ENCODE results near the gene RNF182.
"Not testable (repeated sequence)": the region's sequence is repeated elsewhere in the genome, so short reads cannot be mapped to it uniquely, and the experiment has no call there.

The RNF182 gene

GRCh38 chr6:13926378-13926777 is 1.6 kb downstream of the RNF182 start:
- FAIRE-seq, result peak; percentile 43
- no peak for TF ChIP-seq POLR2A (IDR thresholded peaks at IDR 0.05; ENCODE audit: low read depth, low read length)
- DNase-seq (ENCODE audit: insufficient read length, low spot score), result no peak

- no peak for TF ChIP-seq POLR2A (IDR thresholded peaks at IDR 0.05; ENCODE audit: low read depth, low read length)
- FAIRE-seq (peak; percentile 15), DNase-seq (ENCODE audit: insufficient read length, low spot score) (no peak)
Observed at GRCh38 chr6:13927203-13927602, 2.5 kb downstream of the RNF182 start.

GRCh38 chr6:13929196-13929595 is 4.4 kb downstream of the RNF182 start:
- DNase-seq (ENCODE audit: insufficient read length, low spot score) (no peak), FAIRE-seq (no peak)
- TF ChIP-seq POLR2A (IDR thresholded peaks at IDR 0.05; ENCODE audit: low read depth, low read length), result no peak

- no peak for TF ChIP-seq POLR2A (IDR thresholded peaks at IDR 0.05; ENCODE audit: low read depth, low read length)
- peak; percentile 43 for FAIRE-seq
- DNase-seq (ENCODE audit: insufficient read length, low spot score), result no peak
Observed at GRCh38 chr6:13931797-13932402, 7.1 kb downstream of the RNF182 start.

DNA sequence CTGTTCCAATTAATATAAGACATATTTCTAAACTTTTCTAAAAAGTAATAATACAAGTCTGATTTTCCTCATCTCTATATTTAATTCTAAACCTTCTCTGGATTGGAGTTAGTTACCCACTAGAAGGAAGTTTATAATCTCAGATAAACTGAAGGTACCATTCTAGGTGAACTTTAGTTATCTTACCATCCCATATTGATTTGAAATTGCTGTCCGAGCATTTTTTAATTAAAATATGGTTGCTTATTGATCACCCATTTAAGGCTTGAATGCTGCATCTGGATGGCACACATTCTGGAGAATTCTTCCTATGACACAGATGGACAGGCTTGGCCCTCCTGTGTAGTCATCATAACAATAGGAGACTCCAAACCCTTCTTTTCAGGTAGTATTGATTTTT is 8.0 kb downstream of the RNF182 start:
- no peak for FAIRE-seq
- no peak for TF ChIP-seq POLR2A (IDR thresholded peaks at IDR 0.05; ENCODE audit: low read depth, low read length)
- no peak for DNase-seq (ENCODE audit: insufficient read length, low spot score)

DNA sequence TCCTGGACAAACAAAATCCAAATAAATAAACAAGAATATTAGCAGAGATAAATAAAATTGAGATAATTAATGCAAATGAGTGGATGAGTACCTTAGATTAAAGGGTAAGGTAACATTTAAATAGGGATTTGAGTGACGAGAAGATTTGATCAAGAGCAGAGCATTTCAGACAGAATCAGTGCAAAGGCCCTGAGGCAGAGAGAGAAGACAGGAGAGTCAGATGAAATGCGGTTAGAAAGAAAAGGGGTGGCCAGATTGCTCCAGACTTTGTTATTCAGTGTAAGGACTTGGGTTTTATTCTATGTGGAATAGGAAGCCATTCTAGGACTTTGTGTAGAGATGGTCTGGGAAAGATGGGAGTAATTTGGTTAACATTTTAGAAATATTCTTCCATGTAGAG is 10.0 kb downstream of the RNF182 start:
- TF ChIP-seq POLR2A (IDR thresholded peaks at IDR 0.05; ENCODE audit: low read depth, low read length), result no peak
- no peak for FAIRE-seq
- no peak for DNase-seq (ENCODE audit: insufficient read length, low spot score)

- no peak for TF ChIP-seq POLR2A (IDR thresholded peaks at IDR 0.05; ENCODE audit: low read depth, low read length)
- FAIRE-seq (peak; percentile 77), DNase-seq (ENCODE audit: insufficient read length, low spot score) (no peak)
Observed at GRCh38 chr6:13935190-13935880, 10.6 kb downstream of the RNF182 start.

DNA sequence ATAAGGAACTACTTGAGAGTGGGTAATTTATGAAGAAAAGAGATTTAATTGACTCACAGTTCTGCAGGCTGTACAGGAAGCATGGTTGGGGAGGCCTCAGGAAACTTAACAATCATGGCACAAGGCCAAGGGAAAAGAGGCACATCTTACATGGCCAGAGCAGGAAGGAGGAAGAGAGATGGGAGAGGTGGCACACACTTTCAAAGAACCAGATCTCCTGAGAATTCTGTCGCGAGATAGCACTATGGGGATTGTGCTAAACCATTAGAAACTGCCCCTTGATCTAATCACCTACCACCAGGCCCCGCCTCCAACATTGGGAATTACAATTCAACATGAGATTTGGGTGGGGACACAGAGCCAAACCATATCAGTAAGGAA is 11.1 kb downstream of the RNF182 start:
- not testable (repeated sequence) for DNase-seq (ENCODE audit: insufficient read length, low spot score)
- FAIRE-seq, result peak; percentile 73

DNA sequence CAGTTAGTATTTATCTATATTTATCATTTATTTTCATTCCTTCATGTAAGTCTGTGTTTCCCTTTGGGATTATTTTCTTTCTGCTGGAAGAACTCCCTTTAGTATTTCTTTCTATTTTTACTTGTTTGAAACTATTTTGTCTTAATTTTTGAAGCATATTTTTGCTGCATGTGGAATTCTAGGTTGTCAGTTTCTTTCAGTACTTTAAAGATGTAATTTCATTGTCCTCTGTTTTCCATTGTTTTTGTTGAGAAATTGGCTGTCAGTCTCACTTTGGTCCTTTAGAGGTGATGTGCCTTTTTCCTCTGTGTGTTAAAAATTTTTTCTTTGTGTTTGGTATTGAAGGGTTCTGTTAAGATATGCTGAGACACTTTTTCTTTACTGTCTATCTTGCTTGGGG is 17.1 kb downstream of the RNF182 start:
- TF ChIP-seq POLR2A (IDR thresholded peaks at IDR 0.05; ENCODE audit: low read depth, low read length), result no peak
- FAIRE-seq (no peak), DNase-seq (ENCODE audit: insufficient read length, low spot score) (no peak)

DNA sequence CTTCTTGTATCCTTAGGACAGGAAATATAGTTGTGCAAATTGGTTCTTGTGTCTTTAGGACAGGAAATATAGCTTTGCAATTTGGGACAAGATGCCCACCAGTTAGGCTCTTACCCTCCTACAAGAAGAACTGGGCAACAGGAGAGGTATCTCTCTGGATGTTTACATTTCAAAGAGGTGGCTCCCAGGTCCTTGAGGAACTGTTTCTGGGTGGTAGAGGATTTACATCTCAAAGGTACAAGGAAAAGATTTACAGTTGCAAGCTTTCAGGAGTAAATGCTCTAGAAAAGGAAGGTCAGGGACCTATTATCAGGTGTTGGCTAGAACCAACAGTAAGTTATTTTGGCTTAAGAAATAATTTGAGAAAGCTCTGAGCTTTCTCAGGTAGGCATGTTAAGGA is 19.2 kb downstream of the RNF182 start:
- DNase-seq (ENCODE audit: insufficient read length, low spot score) (no peak), FAIRE-seq (no peak)
- TF ChIP-seq POLR2A (IDR thresholded peaks at IDR 0.05; ENCODE audit: low read depth, low read length), result no peak

DNA sequence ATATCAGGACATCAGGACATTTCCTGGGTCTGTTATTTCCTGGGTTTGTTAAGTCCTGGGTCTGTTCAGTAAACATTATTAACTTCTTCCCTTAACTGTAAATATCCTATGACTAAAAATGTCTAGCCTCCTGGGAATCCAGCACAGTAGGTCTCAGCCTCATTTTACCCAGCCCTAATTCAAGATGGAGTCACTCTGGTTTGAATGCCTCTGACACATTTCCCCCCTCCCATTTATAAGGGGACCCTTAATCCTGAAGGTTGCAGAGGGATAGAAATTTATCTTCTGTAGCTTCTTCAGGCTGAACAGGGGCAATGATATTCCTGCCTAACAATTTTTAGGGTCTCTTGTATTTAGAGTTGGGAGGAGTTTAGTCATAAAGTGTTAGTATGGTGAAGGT is 21.8 kb downstream of the RNF182 start:
- DNase-seq (ENCODE audit: insufficient read length, low spot score), result no peak
- TF ChIP-seq POLR2A (IDR thresholded peaks at IDR 0.05; ENCODE audit: low read depth, low read length), result no peak
- FAIRE-seq, result no peak

- FAIRE-seq, result peak; percentile 33
- no peak for DNase-seq (ENCODE audit: insufficient read length, low spot score)
- no peak for TF ChIP-seq POLR2A (IDR thresholded peaks at IDR 0.05; ENCODE audit: low read depth, low read length)
Observed at GRCh38 chr6:13947611-13948178, 22.9 kb downstream of the RNF182 start.

- no peak for DNase-seq (ENCODE audit: insufficient read length, low spot score)
- no peak for FAIRE-seq
- TF ChIP-seq POLR2A (IDR thresholded peaks at IDR 0.05; ENCODE audit: low read depth, low read length), result no peak
Observed at GRCh38 chr6:13952101-13952500, 27.3 kb downstream of the RNF182 start.

DNA sequence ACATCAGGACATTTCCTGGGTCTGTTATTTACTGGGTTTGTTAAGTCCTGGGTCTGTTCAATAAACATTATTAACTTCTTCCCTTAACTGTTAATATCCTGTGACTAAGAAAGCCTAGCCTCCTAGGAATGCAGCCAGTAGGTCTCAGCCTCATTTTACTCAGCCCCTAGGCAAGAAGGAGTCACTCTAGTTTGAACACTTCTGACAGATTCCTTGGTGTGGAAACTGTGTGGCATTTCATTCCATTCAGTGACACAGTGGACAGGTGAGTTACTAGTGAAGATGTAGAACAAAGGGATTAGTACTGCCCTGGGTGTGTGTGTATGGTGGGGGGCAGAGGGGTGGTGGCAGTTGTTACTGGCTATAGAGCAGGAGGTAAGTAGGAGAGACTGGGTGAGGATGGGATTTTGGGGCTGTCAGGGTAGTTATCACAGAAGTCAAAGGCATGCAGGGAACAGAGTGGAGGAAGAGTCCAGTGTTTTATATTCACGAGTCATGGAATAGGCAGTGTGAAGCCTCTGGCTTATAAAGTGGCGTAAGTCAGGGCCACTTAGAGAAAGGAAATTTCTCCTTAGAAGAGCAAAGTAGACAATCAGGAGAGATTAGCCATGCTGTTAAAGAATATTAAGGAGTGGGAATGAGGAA is 28.4 kb downstream of the RNF182 start:
- no peak for TF ChIP-seq POLR2A (IDR thresholded peaks at IDR 0.05; ENCODE audit: low read depth, low read length)
- DNase-seq (ENCODE audit: insufficient read length, low spot score) (no peak), FAIRE-seq (peak; percentile 90)
